ENCODE measurements around the gene CDSN. TPM values are rescaled to one million over a fixed set of nuclear protein-coding genes. Genes with fewer than 3 reads are reported as not detected.

Gene CDSN
- total and polyA plus RNA-seq, 2 experiments from 2014 or later: not detected

- no peak overlapping the region for H3K4me3 ChIP-seq
- H4K20me1 ChIP-seq (ENCODE audit: insufficient read depth): no peaks in the 10 kb centered on the region
- DNase-seq: no peak
- TF ChIP-seq EZH2phosphoT487 (IDR thresholded peaks at IDR 0.05; ENCODE audit: insufficient read depth, low read depth) (no peak), EZH2 (IDR thresholded peaks at IDR 0.05; ENCODE audit: insufficient read depth, poor library complexity, severe bottlenecking) (no peak)
- H3K27ac ChIP-seq: no peak overlapping the region
- 46 to 50% methylated on average over 2 of the region's 2 CpGs for WGBS, 2 experiments (ENCODE audit: low coverage in 1 of 2, low lambda C conversion rate in 2 of 2, missing lambda C conversion rate in 2 of 2)
- H3K79me2 ChIP-seq (ENCODE audit: insufficient read depth): no peaks in the 10 kb centered on the region
- no peak overlapping the region for H3K9ac ChIP-seq
- no peaks in the 10 kb centered on the region for H3F3A ChIP-seq (ENCODE audit: insufficient read depth)
- H2AFZ ChIP-seq: no peak overlapping the region
- no peaks in the 10 kb centered on the region for H3K4me1 ChIP-seq (ENCODE audit: insufficient read depth)
- no peaks in the 10 kb centered on the region for H3K9me2 ChIP-seq (ENCODE audit: insufficient read depth)
- H3K9me3 ChIP-seq (ENCODE audit: low read depth): no peaks in the 10 kb centered on the region
- in situ Hi-C loops (cut with MboI): no loop called here
- no peak overlapping the region for H3K4me2 ChIP-seq (ENCODE audit: unreplicated experiment)
- no peaks in the 10 kb centered on the region for H3K27me3 ChIP-seq (replicated peaks; ENCODE audit: insufficient read depth)
- no peaks in the 10 kb centered on the region for H3K36me3 ChIP-seq (ENCODE audit: low read depth)
Measured at GRCh38 chr6:31065556-31065955, 54.7 kb downstream of the CDSN start.

Small RNA genes lying within 50 kb of the gene (small RNA-seq; reads per million reads assigned to genes)
- gene POLR2LP1 (ENCODE audit: low read depth, low replicate concordance) (not detected), gene RNU6-1133P (ENCODE audit: low read depth, low replicate concordance) (not detected)

Other genes with a start within 250 kb of the CDSN start
- 23.1 and 27.0 TPM in 2 replicates for gene DDR1, start 235.9 kb downstream of the CDSN start, total RNA-seq (2014; rRNA removed; shearing (Covaris generic))
- gene DDR1, start 235.9 kb downstream of the CDSN start, polyA plus RNA-seq (2016; fragmentation: Nextera tagmentation; extraction: Ambion mirVana): 16.9 and 17.5 TPM in 2 replicates
- 12.8 and 21.7 TPM in 2 replicates for gene GTF2H4, start 212.2 kb downstream of the CDSN start, total RNA-seq (2014; rRNA removed; shearing (Covaris generic))
- gene GTF2H4, start 212.2 kb downstream of the CDSN start, polyA plus RNA-seq (2016; fragmentation: Nextera tagmentation; extraction: Ambion mirVana): 5.3 and 5.4 TPM in 2 replicates
- 11.9 and 20.8 TPM in 2 replicates for gene VARS2, start 206.2 kb downstream of the CDSN start, total RNA-seq (2014; rRNA removed; shearing (Covaris generic))
- gene VARS2, start 206.2 kb downstream of the CDSN start, polyA plus RNA-seq (2016; fragmentation: Nextera tagmentation; extraction: Ambion mirVana): 8.5 and 9.9 TPM in 2 replicates
- not detected in 2 replicates for gene SFTA2, start 188.3 kb downstream of the CDSN start, total RNA-seq (2014; rRNA removed; shearing (Covaris generic))
- gene SFTA2, start 188.3 kb downstream of the CDSN start, polyA plus RNA-seq (2016; fragmentation: Nextera tagmentation; extraction: Ambion mirVana): not detected in 2 replicates
- not detected in 2 replicates for gene MUCL3, start 179.5 kb downstream of the CDSN start, total RNA-seq (2014; rRNA removed; shearing (Covaris generic))
- gene MUCL3, start 179.5 kb downstream of the CDSN start, polyA plus RNA-seq (2016; fragmentation: Nextera tagmentation; extraction: Ambion mirVana): not detected in 2 replicates
- not detected in 2 replicates for gene MUC21, start 136.7 kb downstream of the CDSN start, total RNA-seq (2014; rRNA removed; shearing (Covaris generic))
- not detected in 2 replicates for gene MUC21, start 136.7 kb downstream of the CDSN start, polyA plus RNA-seq (2016; fragmentation: Nextera tagmentation; extraction: Ambion mirVana)
- gene MUC22, start 110.0 kb downstream of the CDSN start, total RNA-seq (2014; rRNA removed; shearing (Covaris generic)): not detected in 2 replicates
- not detected in 2 replicates for gene MUC22, start 110.0 kb downstream of the CDSN start, polyA plus RNA-seq (2016; fragmentation: Nextera tagmentation; extraction: Ambion mirVana)
- not detected in 2 replicates for gene C6orf15, start 7.9 kb downstream of the CDSN start, total RNA-seq (2014; rRNA removed; shearing (Covaris generic))
- gene C6orf15, start 7.9 kb downstream of the CDSN start, polyA plus RNA-seq (2016; fragmentation: Nextera tagmentation; extraction: Ambion mirVana): not detected in 2 replicates
- 0.22 and 0.25 TPM in 2 replicates for gene PSORS1C1, start 5.6 kb downstream of the CDSN start, total RNA-seq (2014; rRNA removed; shearing (Covaris generic))
- 2.0 and 2.6 TPM in 2 replicates for gene PSORS1C1, start 5.6 kb downstream of the CDSN start, polyA plus RNA-seq (2016; fragmentation: Nextera tagmentation; extraction: Ambion mirVana)
- not detected in 2 replicates for gene PSORS1C2, start 18.6 kb upstream of the CDSN start, total RNA-seq (2014; rRNA removed; shearing (Covaris generic))
- gene PSORS1C2, start 18.6 kb upstream of the CDSN start, polyA plus RNA-seq (2016; fragmentation: Nextera tagmentation; extraction: Ambion mirVana): 0.16 TPM in 1 of 2 replicates, not detected in the other
- 13.5 and 14.3 TPM in 2 replicates for gene CCHCR1, start 37.4 kb upstream of the CDSN start, total RNA-seq (2014; rRNA removed; shearing (Covaris generic))
- gene CCHCR1, start 37.4 kb upstream of the CDSN start, polyA plus RNA-seq (2016; fragmentation: Nextera tagmentation; extraction: Ambion mirVana): 10.8 and 13.2 TPM in 2 replicates
- 21.6 and 28.4 TPM in 2 replicates for gene TCF19, start 38.1 kb upstream of the CDSN start, total RNA-seq (2014; rRNA removed; shearing (Covaris generic))
- 18.3 and 19.9 TPM in 2 replicates for gene TCF19, start 38.1 kb upstream of the CDSN start, polyA plus RNA-seq (2016; fragmentation: Nextera tagmentation; extraction: Ambion mirVana)
- gene POU5F1, start 50.2 kb upstream of the CDSN start, total RNA-seq (2014; rRNA removed; shearing (Covaris generic)): 0.22 TPM in 1 of 2 replicates, not detected in the other
- 0.61 and 0.88 TPM in 2 replicates for gene POU5F1, start 50.2 kb upstream of the CDSN start, polyA plus RNA-seq (2016; fragmentation: Nextera tagmentation; extraction: Ambion mirVana)
- gene HLA-C, start 151.6 kb upstream of the CDSN start, total RNA-seq (2014; rRNA removed; shearing (Covaris generic)): 157 and 168 TPM in 2 replicates
- 244 and 255 TPM in 2 replicates for gene HLA-C, start 151.6 kb upstream of the CDSN start, polyA plus RNA-seq (2016; fragmentation: Nextera tagmentation; extraction: Ambion mirVana)
- 65.6 and 87.9 TPM in 2 replicates for gene HLA-B, start 236.7 kb upstream of the CDSN start, total RNA-seq (2014; rRNA removed; shearing (Covaris generic))
- gene HLA-B, start 236.7 kb upstream of the CDSN start, polyA plus RNA-seq (2016; fragmentation: Nextera tagmentation; extraction: Ambion mirVana): 186 and 192 TPM in 2 replicates

Data from GM23248 (cell line).